HG02840 (cell line): Measurements from ENCODE around the gene OR4D1.
"Not testable (repeated sequence)": the region's sequence is repeated elsewhere in the genome, so short reads cannot be mapped to it uniquely, and the experiment has no call there.

Source experiments
- ATAC-seq: cut with Tn5 transposase; IDR thresholded peaks from one replicate; pipeline ENCODE4 v1.9.1; 2021; ENCODE audit warnings: mild to moderate bottlenecking, moderate library complexity, moderate number of reproducible peaks; ENCODE audit not compliant: unreplicated experiment, low FRiP score

Gene OR4D1

DNA sequence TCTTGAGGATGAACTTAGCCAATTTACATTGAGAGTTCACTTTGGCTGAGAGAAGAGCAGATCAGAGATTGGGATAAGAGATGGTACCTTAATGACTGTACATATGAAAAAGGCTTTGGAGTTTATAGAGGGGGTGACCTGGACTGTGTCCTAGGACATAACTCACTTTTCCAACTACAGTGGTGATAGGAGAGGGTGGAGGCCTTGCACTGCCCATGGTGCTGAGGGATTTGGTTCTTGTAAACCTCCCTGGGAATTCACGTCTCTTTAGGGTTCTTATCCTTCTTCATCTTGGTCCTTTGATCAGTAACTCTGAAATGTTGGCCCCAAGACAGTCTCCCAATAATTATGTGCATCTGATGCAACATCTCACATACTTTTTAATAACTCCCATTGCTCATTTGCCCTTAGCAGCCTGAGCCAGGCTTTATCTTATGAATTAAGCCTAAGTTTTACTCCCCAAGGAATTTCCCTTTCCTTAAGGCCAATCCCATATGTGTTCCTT, at the start of gene OR4D1:
Gene OR4D1, plus strand, starts transcription at position 455 of the 505 bp plus-strand sequence. CDS start 6,770 bp downstream, outside the sequence.
- no peak for ATAC-seq

DNA sequence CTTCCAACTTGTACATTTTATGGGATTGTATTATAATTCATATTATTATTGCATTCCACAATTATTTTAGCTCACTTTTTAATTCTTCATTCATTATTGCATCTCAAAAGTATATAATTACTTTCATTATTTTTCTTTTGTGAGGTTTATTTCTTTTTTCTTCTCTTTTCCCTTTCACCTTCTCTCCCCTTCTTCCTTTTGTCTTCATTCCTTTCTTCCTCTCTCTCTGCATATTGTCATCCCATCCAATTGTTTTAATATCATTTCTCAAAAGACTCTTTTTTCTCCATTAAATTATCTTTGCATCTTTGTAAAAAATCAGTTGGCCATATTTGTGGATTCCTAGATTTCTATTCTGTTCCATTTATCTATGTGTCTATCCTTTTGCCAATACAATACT, 47.7 kb upstream of the OR4D1 start:
- no peak for ATAC-seq

DNA sequence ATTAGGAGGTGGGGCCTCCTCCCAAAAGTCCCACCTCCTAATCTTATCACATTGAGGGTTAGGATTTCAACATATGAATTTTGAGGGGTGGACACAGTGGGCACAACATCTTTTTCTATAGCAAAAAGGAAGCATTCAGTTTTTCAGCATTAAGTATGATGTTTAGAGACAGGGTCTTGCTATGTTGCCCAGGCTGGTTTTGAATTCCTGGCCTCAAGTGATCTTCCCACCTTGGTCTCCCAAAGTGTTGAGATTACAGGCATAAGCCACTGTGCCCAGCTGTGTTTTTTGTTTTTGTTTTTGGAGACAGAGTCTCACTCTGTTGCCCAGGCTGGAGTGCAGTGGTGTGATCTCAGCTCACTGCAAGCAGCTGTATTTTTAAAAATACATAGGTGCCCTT, 46.3 kb upstream of the OR4D1 start:
- not testable (repeated sequence) for ATAC-seq

DNA sequence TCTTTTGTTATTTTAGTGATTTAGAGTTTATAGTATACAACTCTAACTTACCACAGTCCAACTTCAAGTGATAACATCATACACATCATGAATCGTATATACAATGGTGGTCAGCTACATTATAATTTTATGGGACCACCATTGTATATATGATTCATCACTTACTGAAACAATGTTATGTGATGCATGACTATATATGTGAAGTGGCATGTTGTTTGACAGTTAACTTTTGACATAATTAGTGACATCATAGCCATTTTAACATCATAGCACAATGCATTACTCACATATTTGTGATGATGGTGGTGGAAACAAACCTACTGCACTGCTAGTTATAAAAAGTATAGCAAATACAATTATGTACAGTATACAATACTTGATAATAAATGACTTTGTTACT, 43.1 kb upstream of the OR4D1 start:
- ATAC-seq, result no peak

GRCh38 chr17:58107306-58107705, 40.9 kb upstream of the OR4D1 start:
- ATAC-seq, result no peak

DNA sequence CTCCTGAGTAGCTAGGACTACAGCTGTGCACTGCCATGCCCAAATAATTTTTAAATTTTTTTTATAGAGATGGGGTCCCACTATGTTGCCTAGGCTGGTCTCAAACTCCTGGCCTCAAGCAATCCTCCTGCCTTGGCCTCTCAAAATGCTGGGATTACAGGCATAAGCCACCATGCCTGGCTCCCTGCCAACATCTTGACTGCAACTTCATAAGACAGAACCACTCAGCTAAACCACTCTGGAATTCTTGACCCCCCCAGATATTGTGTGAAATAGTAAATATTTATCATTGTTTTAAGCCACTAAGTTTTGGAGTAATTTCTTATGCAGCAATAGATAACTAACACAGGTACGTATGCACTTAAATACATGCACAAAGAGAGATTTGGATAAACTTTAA, 39.0 kb upstream of the OR4D1 start:
- no peak for ATAC-seq

GRCh38 chr17:58110012-58110411, 38.2 kb upstream of the OR4D1 start:
- ATAC-seq, result no peak

GRCh38 chr17:58111676-58112075, 36.5 kb upstream of the OR4D1 start:
- ATAC-seq, result no peak

DNA sequence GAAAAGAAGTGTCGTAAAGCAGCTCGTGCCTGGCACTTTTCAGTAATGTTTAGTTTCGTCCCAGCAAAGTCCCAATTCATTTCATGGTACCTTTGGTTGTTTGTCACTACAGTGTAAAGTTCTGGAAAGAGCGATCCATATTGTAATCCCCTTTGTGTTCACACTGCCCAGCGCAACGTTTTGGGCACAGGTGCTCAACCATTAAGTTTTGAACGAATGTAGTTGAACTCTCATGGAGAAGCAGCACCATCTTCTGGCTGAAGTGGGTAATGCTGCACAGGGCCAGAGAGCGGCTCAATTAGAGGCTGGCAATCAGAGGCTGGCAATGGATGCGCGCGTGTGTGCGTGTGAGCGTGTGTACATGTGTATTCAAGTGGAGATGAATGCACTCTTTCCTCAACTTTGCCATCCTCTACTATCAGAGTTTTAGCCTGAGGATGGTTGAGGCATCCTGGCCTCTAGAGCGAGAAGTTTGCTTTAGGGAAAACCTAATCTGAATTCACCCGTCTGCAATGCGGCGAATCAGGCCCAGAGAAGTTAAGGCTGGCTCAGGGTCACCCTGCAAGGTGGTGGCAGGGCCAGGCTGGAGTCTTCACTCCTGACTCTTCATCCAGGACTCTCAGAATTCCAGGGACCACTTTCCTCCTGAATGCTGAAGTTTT, 35.1 kb upstream of the OR4D1 start:
- no peak for ATAC-seq

DNA sequence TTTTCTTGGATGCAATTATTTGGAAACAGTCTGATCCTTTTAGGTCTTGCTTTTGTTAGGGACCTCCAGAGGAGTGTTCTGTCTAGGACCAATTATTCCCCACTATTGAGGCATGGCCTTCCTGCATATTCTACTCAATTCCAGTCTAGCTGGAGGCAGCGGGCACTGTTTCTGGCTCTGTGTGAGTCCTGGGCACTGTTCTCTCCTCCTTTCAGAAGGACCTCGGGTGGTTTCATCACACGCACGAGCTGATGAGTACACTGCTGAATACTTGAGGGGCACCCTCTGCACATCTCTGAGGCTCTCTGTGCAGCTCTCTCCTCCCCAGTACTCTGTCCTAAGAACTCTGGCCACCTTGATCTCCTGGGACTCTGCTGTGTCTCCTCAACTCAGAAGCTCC, 34.2 kb upstream of the OR4D1 start:
- ATAC-seq, result no peak

DNA sequence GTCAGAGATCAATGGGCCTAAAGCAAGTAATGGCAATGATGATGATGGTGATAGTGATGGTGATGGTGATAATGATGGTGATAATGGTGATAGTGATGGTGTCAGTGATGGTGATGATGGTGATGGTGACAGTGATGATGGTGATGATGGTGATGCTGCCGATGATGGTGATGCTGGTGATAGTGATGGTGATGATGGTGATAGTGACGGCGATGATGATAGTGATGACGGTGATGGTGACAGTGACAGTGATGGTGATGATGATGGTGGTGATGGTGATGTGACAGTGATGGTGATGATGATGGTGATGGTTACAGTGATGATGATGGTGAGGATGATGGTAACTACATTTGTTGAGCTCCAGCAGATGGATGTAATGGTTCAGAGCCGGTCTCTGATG, 30.8 kb upstream of the OR4D1 start:
- no peak for ATAC-seq

DNA sequence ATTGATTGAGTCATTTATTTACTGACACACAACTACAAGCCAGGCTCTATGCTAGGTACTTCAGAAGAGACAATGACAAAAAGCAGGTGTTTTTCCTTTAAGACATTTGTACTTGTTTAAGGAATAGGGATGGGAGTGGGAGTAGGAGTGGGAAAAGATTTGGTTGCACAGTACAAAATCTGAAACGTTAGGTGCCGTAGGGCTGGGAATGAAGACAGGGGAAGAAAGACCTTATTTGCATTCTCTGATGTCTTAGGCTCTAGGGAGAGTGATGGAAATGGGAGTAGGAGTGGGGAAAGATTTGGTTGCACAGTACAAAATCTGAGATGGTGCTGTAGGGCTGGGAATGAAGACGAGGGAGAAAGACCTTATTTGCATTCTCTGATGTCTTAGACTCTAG, 28.7 kb upstream of the OR4D1 start:
- ATAC-seq, result no peak

DNA sequence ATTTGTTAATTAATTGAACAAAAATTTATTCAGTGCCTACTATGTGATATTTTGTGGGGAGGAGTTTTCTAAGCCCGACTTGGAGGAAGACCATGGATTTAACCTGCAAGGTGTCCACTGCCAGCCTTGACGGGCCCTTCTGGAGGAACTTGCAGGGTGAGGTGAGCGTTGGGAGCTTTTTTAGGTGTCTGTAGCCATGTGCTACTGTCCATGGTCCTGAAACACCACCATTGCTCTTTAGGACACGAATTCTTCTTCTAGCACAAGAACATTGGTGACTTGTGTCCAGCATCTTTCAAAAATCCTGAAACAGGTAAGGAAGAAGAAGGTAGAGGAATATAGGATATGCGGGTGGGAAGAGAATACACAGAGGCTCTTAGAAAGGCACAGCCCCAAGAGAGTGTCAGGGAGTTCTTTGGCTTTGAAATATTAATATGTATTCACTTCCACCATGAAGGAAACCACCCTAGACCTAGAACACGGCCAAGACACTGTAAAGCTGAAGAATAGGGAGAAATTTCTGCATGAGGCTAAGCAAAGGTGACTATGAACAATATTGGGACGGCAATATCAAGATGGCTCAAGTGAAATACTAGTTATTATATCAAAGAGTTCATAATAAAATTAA, 27.9 kb upstream of the OR4D1 start:
- ATAC-seq, result no peak

DNA sequence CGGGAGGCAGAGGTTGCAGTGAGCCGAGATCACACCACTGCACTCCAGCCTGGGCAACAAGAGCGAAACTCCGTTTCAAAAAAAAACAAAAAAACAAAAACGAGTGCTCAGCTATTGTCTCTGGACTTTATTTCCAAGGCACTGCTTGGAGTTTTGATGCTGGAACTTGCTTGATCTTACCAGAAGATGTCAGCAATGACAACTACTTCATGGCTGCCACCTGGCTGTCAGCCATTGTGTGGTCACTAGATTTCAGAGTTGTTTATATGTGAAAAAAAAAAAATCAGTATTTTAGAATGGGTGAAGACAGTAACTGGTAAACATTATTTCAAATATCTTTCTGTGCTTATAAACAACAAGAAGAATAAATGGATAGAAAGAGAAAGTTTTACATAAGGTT, 26.3 kb upstream of the OR4D1 start:
- no peak for ATAC-seq

DNA sequence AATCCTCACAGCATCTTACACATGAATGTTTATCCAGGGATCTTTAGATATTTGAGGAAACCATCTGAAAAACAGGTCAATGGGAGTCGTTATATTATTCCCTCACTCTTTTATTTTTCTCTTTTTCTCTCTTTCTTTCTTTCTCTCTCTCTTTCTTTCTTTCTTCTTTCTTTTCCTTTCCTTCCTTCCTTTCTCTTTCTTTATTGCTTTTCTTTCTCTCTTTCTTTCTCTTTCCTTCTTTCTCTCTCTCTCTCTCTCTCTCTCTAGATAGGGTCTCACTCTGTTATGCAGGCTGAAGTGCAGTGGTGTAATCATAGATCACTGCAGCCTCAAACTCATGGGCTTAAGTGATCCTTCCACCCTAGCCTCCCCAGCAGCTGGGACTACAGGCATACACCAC, 20.3 kb upstream of the OR4D1 start:
- ATAC-seq, result no peak

DNA sequence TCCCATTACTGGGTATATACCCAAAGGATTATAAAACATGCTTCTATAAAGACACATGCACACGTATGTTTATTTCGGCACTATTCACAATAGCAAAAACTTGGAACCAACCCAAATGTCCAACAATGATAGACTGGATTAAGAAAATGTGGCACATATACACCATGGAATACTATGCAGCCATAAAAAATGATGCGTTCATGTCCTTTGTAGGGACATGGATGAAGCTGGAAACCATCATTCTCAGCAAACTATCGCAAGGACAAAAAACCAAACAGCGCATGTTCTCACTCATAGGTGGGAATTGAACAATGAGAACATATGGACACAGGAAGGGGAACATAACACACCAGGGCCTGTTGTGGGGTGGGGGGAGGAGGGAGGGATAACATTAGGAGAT, 15.5 kb upstream of the OR4D1 start:
- ATAC-seq, result not testable (repeated sequence)

DNA sequence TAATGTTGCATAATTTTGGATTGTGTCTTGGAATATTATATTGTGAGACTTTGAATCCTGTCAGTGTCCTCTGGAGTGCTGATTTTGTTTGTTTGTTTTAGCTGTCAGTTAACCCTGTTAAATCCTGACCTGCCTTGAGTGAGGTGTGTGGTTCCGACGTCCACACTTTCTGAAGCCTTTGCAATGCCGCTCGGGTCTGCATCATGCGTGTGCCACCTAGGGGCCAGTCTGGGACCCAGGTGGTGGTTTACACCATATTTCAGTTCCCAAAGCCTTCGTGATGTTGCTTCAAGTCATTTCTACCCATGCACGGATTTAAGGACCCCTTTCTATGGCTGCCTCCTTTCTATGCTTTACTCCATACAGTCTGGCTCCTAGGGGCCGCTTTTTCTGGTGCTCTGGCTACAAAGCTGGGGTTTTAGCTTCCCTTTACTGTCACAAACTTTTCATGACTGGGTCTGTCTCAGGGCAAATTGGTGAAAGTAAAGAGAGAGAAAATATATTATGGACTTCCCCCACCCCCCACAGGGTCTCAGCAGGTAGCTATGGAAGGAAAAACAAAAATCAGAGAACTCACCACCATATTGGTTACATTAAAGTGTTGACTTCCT, 11.4 kb upstream of the OR4D1 start:
- ATAC-seq, result no peak

GRCh38 chr17:58141505-58141904, 6.7 kb upstream of the OR4D1 start:
- no peak for ATAC-seq

DNA sequence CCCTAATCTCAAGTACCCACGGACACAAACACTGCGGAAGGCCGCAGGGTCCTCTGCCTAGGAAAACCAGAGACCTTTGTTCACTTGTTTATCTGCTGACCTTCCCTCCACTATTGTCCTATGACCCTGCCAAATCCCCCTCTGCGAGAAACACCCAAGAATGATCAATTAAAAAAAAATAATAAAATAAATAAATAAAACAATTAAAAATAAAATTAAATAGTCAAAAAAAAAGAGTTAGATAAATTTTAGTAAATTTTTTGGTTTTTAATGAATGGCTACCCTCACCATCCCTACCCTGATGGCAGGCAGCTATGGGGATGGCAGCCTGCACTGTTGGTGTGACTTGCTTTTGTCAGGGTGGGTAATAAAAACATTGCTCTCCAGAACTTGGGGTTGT, 4.8 kb upstream of the OR4D1 start:
- ATAC-seq, result not testable (repeated sequence)

DNA sequence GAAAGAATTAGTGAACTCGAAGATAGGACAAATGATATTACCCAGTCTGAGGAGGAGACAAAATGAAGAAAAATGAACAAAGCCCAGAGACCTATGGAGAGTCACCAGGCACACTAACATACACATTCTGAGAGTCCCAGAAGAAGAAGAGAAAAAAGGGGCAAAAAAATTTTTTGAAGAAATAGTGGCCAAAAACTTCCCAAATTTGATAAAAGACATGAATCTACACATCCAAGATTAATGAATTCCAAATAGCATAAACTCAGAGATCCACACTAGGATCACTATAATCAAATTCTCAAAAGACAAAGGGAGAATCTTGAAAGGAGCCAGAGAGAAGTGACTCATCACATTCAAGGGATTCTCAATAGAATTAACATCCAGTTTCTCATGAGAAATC, 3.4 kb upstream of the OR4D1 start:
- ATAC-seq, result no peak

- no peak for ATAC-seq
Observed at GRCh38 chr17:58148609-58149008, 425 bp downstream of the OR4D1 start.

DNA sequence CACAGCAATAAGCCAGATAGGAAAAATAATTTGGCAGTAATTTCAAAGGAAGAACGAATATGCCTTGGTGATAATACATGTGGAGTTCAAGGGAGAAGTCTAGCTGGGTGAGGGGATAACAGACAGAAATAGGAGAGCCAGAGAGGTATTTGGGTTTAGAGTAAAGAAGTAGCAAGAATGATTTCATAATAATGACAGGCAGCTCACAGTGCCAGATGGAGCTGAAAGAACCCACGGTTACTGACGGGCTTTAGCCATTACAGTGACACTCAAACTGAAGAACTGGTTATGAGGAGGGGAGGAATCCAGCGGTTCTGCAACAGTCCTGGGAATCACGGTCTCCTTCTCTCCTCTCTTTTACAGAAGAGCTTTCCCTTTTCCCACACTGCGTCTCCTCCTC, 2.2 kb downstream of the OR4D1 start:
- no peak for ATAC-seq
